Liver (tissue), 9 donors: ENCODE measurements around the gene MYBPC3. TPM values are rescaled to one million over a fixed set of nuclear protein-coding genes. Genes with fewer than 3 reads are reported as not detected.

Experiments used
- DNase-seq: peaks from one replicate; pipeline ENCODE4 v3.0.0-alpha.2; 2017; ENCODE audit warnings: low spot score
- H3K27ac ChIP-seq, 2 donors: one replicate each; pipeline ENCODE4 v1.7.0; 2013; ENCODE audit warnings: inconsistent platforms in 2 of 2, low read length in 2 of 2, control low read depth in 1 of 2, low read depth in 1 of 2, mild to moderate bottlenecking in 1 of 2
- H3K27me3 ChIP-seq, 4 donors: one replicate each; pipeline versions ENCODE4 v1.6.1 to v1.7.0; 2013; ENCODE audit warnings: low read length in 3 of 4, inconsistent platforms in 1 of 4, mild to moderate bottlenecking in 1 of 4, moderate library complexity in 1 of 4; ENCODE audit not compliant: control insufficient read depth in 4 of 4, insufficient read depth in 4 of 4
- H3K36me3 ChIP-seq, 4 donors: one replicate each; pipeline versions ENCODE4 v1.6.1 to v1.7.0; 2013; ENCODE audit warnings: low read length in 3 of 4, mild to moderate bottlenecking in 3 of 4, low read depth in 1 of 4, moderate library complexity in 1 of 4; ENCODE audit not compliant: control insufficient read depth in 4 of 4, insufficient read depth in 3 of 4
- H3K4me1 ChIP-seq, 4 donors: one replicate each; pipeline versions ENCODE4 v1.6.1 to v1.7.0; 2013; ENCODE audit warnings: low read length in 3 of 4, mild to moderate bottlenecking in 3 of 4, moderate library complexity in 1 of 4; ENCODE audit not compliant: control insufficient read depth in 4 of 4, insufficient read depth in 4 of 4
- H3K4me3 ChIP-seq, 3 donors: one replicate each; pipeline versions ENCODE4 v1.6.1 to v1.7.0; 2013; ENCODE audit warnings: low read length in 3 of 3, control low read depth in 1 of 3, low read depth in 1 of 3, mild to moderate bottlenecking in 1 of 3
- H3K9ac ChIP-seq, 2 donors: one replicate each; pipeline ENCODE4 v1.7.0; 2013; ENCODE audit warnings: low read length in 2 of 2, mild to moderate bottlenecking in 2 of 2, moderate library complexity in 2 of 2, control low read depth in 1 of 2, low read depth in 1 of 2
- H3K9me3 ChIP-seq, 4 donors: one replicate each; pipeline versions ENCODE4 v1.6.1 to v1.7.0; 2013; ENCODE audit warnings: low read length in 3 of 4; ENCODE audit not compliant: control insufficient read depth in 4 of 4
- EGR1 ChIP-seq, 2 donors: IDR thresholded peaks; 2 replicates each; pipeline ENCODE4 v1.6.1; 2016 to 2018; ENCODE audit warnings: antibody characterized with exemption in 2 of 2, low read depth in 2 of 2
- FOXA1 ChIP-seq: IDR thresholded peaks from 2 replicates; pipeline ENCODE4 v1.6.1; 2016; ENCODE audit warnings: antibody characterized with exemption
- FOXA2 ChIP-seq: IDR thresholded peaks from 2 replicates; pipeline ENCODE4 v1.6.1; 2016; ENCODE audit warnings: antibody characterized with exemption
- GABPA ChIP-seq, 2 donors: IDR thresholded peaks in 1 of 2; conservative IDR thresholded peaks in 1 of 2; 2 replicates each; pipeline ENCODE4 v1.6.1; 2016; ENCODE audit warnings: antibody characterized with exemption in 2 of 2, mild to moderate bottlenecking in 1 of 2, moderate library complexity in 1 of 2
- HNF4G ChIP-seq: IDR thresholded peaks from 2 replicates; pipeline ENCODE4 v1.6.1; 2016; ENCODE audit warnings: antibody characterized with exemption
- JUND ChIP-seq, 2 donors: IDR thresholded peaks; 2 replicates each; pipeline ENCODE4 v1.6.1; 2016; ENCODE audit warnings: antibody characterized with exemption in 2 of 2
- NR2F2 ChIP-seq: IDR thresholded peaks from 2 replicates; pipeline ENCODE4 v1.6.1; 2016; ENCODE audit warnings: antibody characterized with exemption
- RXRA ChIP-seq, 2 donors: IDR thresholded peaks; 2 replicates each; pipeline ENCODE4 v1.6.1; 2017 to 2018; ENCODE audit warnings: antibody characterized with exemption in 2 of 2, mild to moderate bottlenecking in 1 of 2
- TAF1 ChIP-seq: conservative IDR thresholded peaks from 2 replicates; pipeline ENCODE4 v1.6.1; 2016; ENCODE audit warnings: antibody characterized with exemption, mild to moderate bottlenecking
- WGBS: extraction: QIAGEN DNeasy Blood & Tissue Kit; methylation state at CpG from one replicate; pipeline ENCODE4 v1.1.7; 2013; 5-methylcytosine and 5-hydroxymethylcytosine counted together
- polyA plus RNA-seq, 2 donors: library from polyadenylated mRNA; stranded (reverse) in 1 of 2; unstranded in 1 of 2; fragments of 200-250 nt in 1 of 2; fragments of >200 nt in 1 of 2; fragmentation: Nextera tagmentation in 1 of 2; extraction: Ambion mirVana in 1 of 2; gene quantifications; one replicate each; pipeline versions ENCODE4 v1.2.1 to v1.2.3, GENCODE V29; 2013 to 2015
- total RNA-seq, 2 donors: library from RNA; depleted of rRNA; stranded (reverse); fragments of >200 nt; gene quantifications; one replicate each; pipeline ENCODE4 v1.2.3, GENCODE V29; 2014
- TF ChIP-seq, protein P1 (sequence below): fragments of 150-350 bp; IDR thresholded peaks from 2 replicates; pipeline ENCODE4 v1.5.1; 2017; ENCODE audit warnings: improper control_type of control experiment, low read depth, low read length; ENCODE audit not compliant: missing input control
- TF ChIP-seq, protein P2 (sequence below): IDR thresholded peaks from 2 replicates; pipeline ENCODE4 v1.6.1; 2016; ENCODE audit warnings: antibody characterized with exemption
- TF ChIP-seq, protein P3 (sequence below): IDR thresholded peaks from 2 replicates; pipeline ENCODE4 v1.6.1; 2016; ENCODE audit warnings: antibody characterized with exemption, mild to moderate bottlenecking
- donor health status: healthy.
- donor health status: healthy.
- donor health status: healthy.
- donor health status: healthy.
- donor health status: healthy.

MYBPC3 gene
- total and polyA plus RNA-seq, 4 donors = 0.01 to 0.25 TPM; not detected in 2

- H3K27me3 ChIP-seq = no peaks in the 10 kb centered on the region
- H3K27ac ChIP-seq = no peak overlapping the region
- no peaks in the 10 kb centered on the region for H3K36me3 ChIP-seq
- 91% methylated on average over 4 of the region's 4 CpGs for WGBS
- peaks cover 0 to 7% (median 2%) of the 10 kb centered on the region in 4 donors for H3K4me1 ChIP-seq
- H3K9me3 ChIP-seq = no peaks in the 10 kb centered on the region
- H3K4me3 ChIP-seq = no peak overlapping the region
- TF ChIP-seq FOXA1 (no peak), HNF4G (no peak), EGR1 (IDR thresholded peaks at IDR 0.05; ENCODE audit: low read depth in 2 of 2) (no peak), TAF1 (no peak)
- H3K9ac ChIP-seq = no peak overlapping the region
- no peak for DNase-seq
Measured at GRCh38 chr11:47384498-47384897, 32.0 kb upstream of the MYBPC3 start.

- no peak overlapping the region for H3K9ac ChIP-seq
- no peaks in the 10 kb centered on the region for H3K36me3 ChIP-seq
- H3K4me3 ChIP-seq = no peak overlapping the region
- H3K27me3 ChIP-seq = no peaks in the 10 kb centered on the region
- H3K4me1 ChIP-seq = peaks cover 0 to 3% (median 1%) of the 10 kb centered on the region in 4 donors
- no peak for TF ChIP-seq NR2F2
- TF ChIP-seq, protein P1, sequence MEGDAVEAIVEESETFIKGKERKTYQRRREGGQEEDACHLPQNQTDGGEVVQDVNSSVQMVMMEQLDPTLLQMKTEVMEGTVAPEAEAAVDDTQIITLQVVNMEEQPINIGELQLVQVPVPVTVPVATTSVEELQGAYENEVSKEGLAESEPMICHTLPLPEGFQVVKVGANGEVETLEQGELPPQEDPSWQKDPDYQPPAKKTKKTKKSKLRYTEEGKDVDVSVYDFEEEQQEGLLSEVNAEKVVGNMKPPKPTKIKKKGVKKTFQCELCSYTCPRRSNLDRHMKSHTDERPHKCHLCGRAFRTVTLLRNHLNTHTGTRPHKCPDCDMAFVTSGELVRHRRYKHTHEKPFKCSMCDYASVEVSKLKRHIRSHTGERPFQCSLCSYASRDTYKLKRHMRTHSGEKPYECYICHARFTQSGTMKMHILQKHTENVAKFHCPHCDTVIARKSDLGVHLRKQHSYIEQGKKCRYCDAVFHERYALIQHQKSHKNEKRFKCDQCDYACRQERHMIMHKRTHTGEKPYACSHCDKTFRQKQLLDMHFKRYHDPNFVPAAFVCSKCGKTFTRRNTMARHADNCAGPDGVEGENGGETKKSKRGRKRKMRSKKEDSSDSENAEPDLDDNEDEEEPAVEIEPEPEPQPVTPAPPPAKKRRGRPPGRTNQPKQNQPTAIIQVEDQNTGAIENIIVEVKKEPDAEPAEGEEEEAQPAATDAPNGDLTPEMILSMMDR = no peak
- TF ChIP-seq, protein P2, sequence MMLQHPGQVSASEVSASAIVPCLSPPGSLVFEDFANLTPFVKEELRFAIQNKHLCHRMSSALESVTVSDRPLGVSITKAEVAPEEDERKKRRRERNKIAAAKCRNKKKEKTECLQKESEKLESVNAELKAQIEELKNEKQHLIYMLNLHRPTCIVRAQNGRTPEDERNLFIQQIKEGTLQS = no peak
- no peak for TF ChIP-seq FOXA1
- TF ChIP-seq FOXA2 = no peak
- TF ChIP-seq, protein P3, sequence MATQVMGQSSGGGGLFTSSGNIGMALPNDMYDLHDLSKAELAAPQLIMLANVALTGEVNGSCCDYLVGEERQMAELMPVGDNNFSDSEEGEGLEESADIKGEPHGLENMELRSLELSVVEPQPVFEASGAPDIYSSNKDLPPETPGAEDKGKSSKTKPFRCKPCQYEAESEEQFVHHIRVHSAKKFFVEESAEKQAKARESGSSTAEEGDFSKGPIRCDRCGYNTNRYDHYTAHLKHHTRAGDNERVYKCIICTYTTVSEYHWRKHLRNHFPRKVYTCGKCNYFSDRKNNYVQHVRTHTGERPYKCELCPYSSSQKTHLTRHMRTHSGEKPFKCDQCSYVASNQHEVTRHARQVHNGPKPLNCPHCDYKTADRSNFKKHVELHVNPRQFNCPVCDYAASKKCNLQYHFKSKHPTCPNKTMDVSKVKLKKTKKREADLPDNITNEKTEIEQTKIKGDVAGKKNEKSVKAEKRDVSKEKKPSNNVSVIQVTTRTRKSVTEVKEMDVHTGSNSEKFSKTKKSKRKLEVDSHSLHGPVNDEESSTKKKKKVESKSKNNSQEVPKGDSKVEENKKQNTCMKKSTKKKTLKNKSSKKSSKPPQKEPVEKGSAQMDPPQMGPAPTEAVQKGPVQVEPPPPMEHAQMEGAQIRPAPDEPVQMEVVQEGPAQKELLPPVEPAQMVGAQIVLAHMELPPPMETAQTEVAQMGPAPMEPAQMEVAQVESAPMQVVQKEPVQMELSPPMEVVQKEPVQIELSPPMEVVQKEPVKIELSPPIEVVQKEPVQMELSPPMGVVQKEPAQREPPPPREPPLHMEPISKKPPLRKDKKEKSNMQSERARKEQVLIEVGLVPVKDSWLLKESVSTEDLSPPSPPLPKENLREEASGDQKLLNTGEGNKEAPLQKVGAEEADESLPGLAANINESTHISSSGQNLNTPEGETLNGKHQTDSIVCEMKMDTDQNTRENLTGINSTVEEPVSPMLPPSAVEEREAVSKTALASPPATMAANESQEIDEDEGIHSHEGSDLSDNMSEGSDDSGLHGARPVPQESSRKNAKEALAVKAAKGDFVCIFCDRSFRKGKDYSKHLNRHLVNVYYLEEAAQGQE = no peak
- no peak for TF ChIP-seq GABPA (IDR thresholded peaks at IDR 0.05 in 1 of 2, conservative IDR thresholded peaks at IDR 0.05 in 1 of 2)
- WGBS = 69% methylated on average over 4 of the region's 4 CpGs
- DNase-seq = no peak
- H3K9me3 ChIP-seq = no peaks in the 10 kb centered on the region
- no peak overlapping the region for H3K27ac ChIP-seq
Measured at GRCh38 chr11:47383071-47383470, 30.6 kb upstream of the MYBPC3 start.

DNA sequence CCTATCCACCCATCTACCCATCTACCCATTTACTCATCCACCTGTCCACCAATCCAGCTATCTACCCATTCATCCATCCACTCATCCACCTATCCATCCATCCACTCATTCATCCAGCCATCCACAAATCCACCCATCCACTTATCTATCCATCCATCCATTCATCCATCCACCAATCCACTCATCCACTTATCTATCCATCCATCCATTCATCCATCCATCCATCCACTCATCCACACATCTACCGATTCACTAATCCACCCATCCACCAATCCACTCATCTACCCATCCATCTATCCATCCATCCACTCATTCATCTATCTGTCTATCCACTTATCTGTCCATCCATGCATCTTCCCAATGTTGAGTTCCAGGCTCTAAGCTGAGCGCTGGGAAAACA, 27.6 kb upstream of the MYBPC3 start:
- WGBS = 97% methylated on average over 2 of the region's 2 CpGs
- Histone ChIP-seq H3K9ac (no peak overlapping the region), H3K4me3 (no peak overlapping the region), H3K27me3 (no peaks in the 10 kb centered on the region), H3K4me1 (peaks cover 0 to 3% (median 1%) of the 10 kb centered on the region in 4 donors), H3K9me3 (no peaks in the 10 kb centered on the region), H3K27ac (no peak overlapping the region), H3K36me3 (no peaks in the 10 kb centered on the region)
- DNase-seq = no peak
- TF ChIP-seq, protein P2 = no peak
- TF ChIP-seq RXRA (IDR thresholded peaks at IDR 0.05) (no peak), HNF4G (no peak), JUND (IDR thresholded peaks at IDR 0.05) (no peak)
- TF ChIP-seq, protein P1 = no peak
